Measurements from ENCODE around the gene TUBGCP4. TPM values are rescaled to one million over a fixed set of nuclear protein-coding genes. Genes with fewer than 3 reads are reported as not detected.
A peak's percentile ranks its signal among the peaks of the same experiment; 100 is the strongest.

TUBGCP4 gene
- total and polyA plus RNA-seq, 2 of the 4 experiments (the other 2 are of a cell fraction): 7.9 to 12.7 TPM

DNA sequence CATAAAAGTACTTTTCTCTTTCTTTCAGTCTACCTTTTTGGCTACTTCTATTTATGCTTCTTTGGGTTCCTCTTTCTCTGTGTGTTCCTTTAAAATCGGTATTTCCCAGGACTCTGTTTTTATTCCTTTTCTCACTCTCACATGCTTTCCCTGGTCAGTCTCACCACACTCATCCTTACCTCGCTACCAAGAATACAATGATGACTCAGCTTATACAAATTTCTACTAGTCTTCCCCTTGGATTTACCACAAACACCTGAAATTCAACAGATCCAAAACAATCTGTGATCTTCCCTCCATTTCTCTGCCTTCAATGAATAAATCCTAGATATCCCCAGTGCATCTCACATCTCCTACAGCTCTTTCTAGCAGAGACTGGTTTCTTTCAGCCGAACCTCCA lies 52.9 kb downstream of the TUBGCP4 start:
- Histone ChIP-seq H3K56ac (ENCODE audit: extremely low read depth, insufficient read depth, low read length) (no peak overlapping the region), H2AK9ac (replicated peaks; ENCODE audit: low read depth, low read length, poor library complexity) (no peak overlapping the region), H2AK5ac (ENCODE audit: low read depth, low read length) (no peak overlapping the region), H4K8ac (ENCODE audit: low read depth in 2 of 2, low read length in 2 of 2) (no peak overlapping the region), H2BK120ac (ENCODE audit: low read depth, low read length) (no peak overlapping the region), H3K4me2 (ENCODE audit: low read depth, low read length) (no peak overlapping the region), H3K4me3 (ENCODE audit: insufficient read depth, low read depth, low read length) (no peak overlapping the region), H3K4ac (ENCODE audit: low read depth, low read length) (no peak overlapping the region), H3K36me3 (ENCODE audit: control insufficient read depth, insufficient read depth, low read length) (peaks cover 40% of the 10 kb centered on the region), H2BK5ac (ENCODE audit: low read depth, low read length, poor library complexity, severe bottlenecking) (no peak overlapping the region), H3K27me3 (ENCODE audit: control insufficient read depth, insufficient read depth, low read length) (no peaks in the 10 kb centered on the region), H3K79me1 (ENCODE audit: low read depth in 1 of 2, low read length in 2 of 2) (peaks cover 0 to 17% of the 10 kb centered on the region in 2 experiments; a peak in 2 of 4 replicates), H3K4me1 (ENCODE audit: control insufficient read depth, insufficient read depth, low read length) (no peaks in the 10 kb centered on the region), H4K20me1 (ENCODE audit: insufficient read depth, low read length) (no peaks in the 10 kb centered on the region), H3K27ac (ENCODE audit: insufficient read depth, low read length) (no peak overlapping the region), H4K5ac (ENCODE audit: low read depth, low read length) (no peak overlapping the region), H3K9me1 (ENCODE audit: insufficient read depth, low read length) (no peaks in the 10 kb centered on the region; the same call in 1 of the 2 replicates), H3K9ac (ENCODE audit: low read depth, low read length) (no peak overlapping the region), H4K91ac (ENCODE audit: insufficient read depth, low read depth, low read length) (no peak overlapping the region), H3K14ac (replicated peaks; ENCODE audit: low read depth, low read length) (no peak overlapping the region), H3K18ac (ENCODE audit: low read depth, low read length) (no peak overlapping the region), H3K9me3 (ENCODE audit: control insufficient read depth, insufficient read depth, low read length) (no peaks in the 10 kb centered on the region), H2AFZ (replicated peaks; ENCODE audit: low read length, poor library complexity) (no peak overlapping the region), H2BK20ac (ENCODE audit: low read depth, low read length) (no peak overlapping the region), H2BK15ac (ENCODE audit: low read depth, low read length) (no peak overlapping the region), H3K23ac (ENCODE audit: low read depth, low read length) (no peak overlapping the region)
- ATAC-seq (ENCODE audit: low read depth) (no peak), DNase-seq (peak; percentile 18)
- TF ChIP-seq MAFK (IDR thresholded peaks at IDR 0.05; ENCODE audit: low read depth, low read length) (peak; percentile 67), MXI1 (IDR thresholded peaks at IDR 0.05; ENCODE audit: borderline replicate concordance, low read depth, low read length) (no peak)
- dilution Hi-C loops (cut with HindIII; ENCODE audit: low sequenced_read_pairs, unreplicated experiment) (no loop called here), in situ Hi-C loops (cut with MboI; ENCODE audit: low sequenced_read_pairs) (no loop called here), intact Hi-C loops (cut with micrococcal nuclease) (no loop called here)
- ChIA-PET CTCF (interaction anchor here (1.5 kb wide), 1 partner anchor 9 kb away, joined by 3 read pairs; no protein-coding TSS in a partner anchor), POLR2A (ENCODE audit: unreplicated experiment) (no interaction called here)
- WGBS, 2 experiments (ENCODE audit: extremely low coverage in 2 of 2, insufficient read length in 1 of 2): 81% methylated on average over 3 of the region's 3 CpGs; no CpG with 5 or more reads in 1 of the 2 experiments
- no TSS peak for BruUV-seq (replicated peaks)
